Neural progenitor cell (in vitro differentiated cells): ENCODE measurements around the gene FANCC.

Experiments used
- CTCF ChIP-seq: fragments of 200-600 bp; sonication (generic); IDR thresholded peaks from 2 replicates; pipeline ENCODE4 v1.5.1; 2017; ENCODE audit warnings: antibody characterized with exemption, mild to moderate bottlenecking
- EZH2 ChIP-seq: fragments of 200-600 bp; sonication (generic); IDR thresholded peaks from 2 replicates; pipeline ENCODE4 v1.6.1; 2017; ENCODE audit warnings: antibody characterized with exemption, mild to moderate bottlenecking, moderate library complexity
- EZH2phosphoT487 ChIP-seq: fragments of 200-600 bp; sonication (generic); IDR thresholded peaks from 2 replicates; pipeline ENCODE4 v1.6.1; 2017; ENCODE audit warnings: antibody characterized with exemption

DNA sequence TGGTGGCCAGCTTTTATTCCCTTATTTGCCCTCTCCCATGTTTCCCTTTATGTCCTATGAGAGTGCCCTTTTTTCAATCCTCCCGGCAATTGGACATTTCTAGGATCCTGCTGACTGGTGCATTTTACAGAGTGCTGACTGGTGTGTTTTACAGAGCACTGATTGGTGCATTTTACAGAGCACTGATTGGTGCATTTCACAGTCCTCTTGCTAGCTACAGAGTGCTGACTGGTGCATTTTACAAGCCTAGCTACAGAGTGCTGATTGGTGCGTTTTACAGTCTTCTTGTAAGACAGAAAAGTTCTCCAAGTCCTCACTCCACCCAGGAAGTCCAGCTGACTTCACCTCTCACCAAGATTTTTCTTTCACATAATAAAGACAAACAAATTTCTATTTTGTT, 15.4 kb upstream of the FANCC start:
- TF ChIP-seq EZH2 (no peak), CTCF (no peak), EZH2phosphoT487 (no peak)
